Measurements from ENCODE around the gene LMBRD1.
"Not testable (repeated sequence)": the region's sequence is repeated elsewhere in the genome, so short reads cannot be mapped to it uniquely, and the experiment has no call there.

The LMBRD1 gene

GRCh38 chr6:69798796-69799195 is 2.0 kb upstream of the LMBRD1 start:
- H3K4me3 ChIP-seq (ENCODE audit: low read depth, low read length): not testable (repeated sequence)

- peak overlapping the region; percentile 89 for H3K4me3 ChIP-seq (ENCODE audit: low read depth, low read length)
Measured at GRCh38 chr6:69796073-69796641, 653 bp downstream of the LMBRD1 start.

GRCh38 chr6:69795469-69796072 is 1.2 kb downstream of the LMBRD1 start:
- peak overlapping the region; percentile 89 for H3K4me3 ChIP-seq (ENCODE audit: low read depth, low read length)

- no peak overlapping the region for H3K4me3 ChIP-seq (ENCODE audit: low read depth, low read length)
Measured at GRCh38 chr6:69792292-69792691, 4.5 kb downstream of the LMBRD1 start.

GRCh38 chr6:69791065-69791471 is 5.7 kb downstream of the LMBRD1 start:
- H3K4me3 ChIP-seq (ENCODE audit: low read depth, low read length): no peak overlapping the region

- no peak overlapping the region for H3K4me3 ChIP-seq (ENCODE audit: low read depth, low read length)
Measured at GRCh38 chr6:69790629-69791028, 6.2 kb downstream of the LMBRD1 start.

- H3K4me3 ChIP-seq (ENCODE audit: low read depth, low read length): no peak overlapping the region
Measured at GRCh38 chr6:69789578-69789977, 7.2 kb downstream of the LMBRD1 start.

- H3K4me3 ChIP-seq (ENCODE audit: low read depth, low read length): not testable (repeated sequence)
Measured at GRCh38 chr6:69787436-69787835, 9.4 kb downstream of the LMBRD1 start.

GRCh38 chr6:69785697-69786096 is 11.1 kb downstream of the LMBRD1 start:
- no peak overlapping the region for H3K4me3 ChIP-seq (ENCODE audit: low read depth, low read length)

GRCh38 chr6:69784595-69785377 is 12.0 kb downstream of the LMBRD1 start:
- H3K4me3 ChIP-seq (ENCODE audit: low read depth, low read length): no peak overlapping the region

- no peak overlapping the region for H3K4me3 ChIP-seq (ENCODE audit: low read depth, low read length)
Measured at GRCh38 chr6:69783108-69783507, 13.7 kb downstream of the LMBRD1 start.

- no peak overlapping the region for H3K4me3 ChIP-seq (ENCODE audit: low read depth, low read length)
Measured at GRCh38 chr6:69780585-69781178, 16.1 kb downstream of the LMBRD1 start.

- H3K4me3 ChIP-seq (ENCODE audit: low read depth, low read length): no peak overlapping the region
Measured at GRCh38 chr6:69775941-69776340, 20.9 kb downstream of the LMBRD1 start.

- no peak overlapping the region for H3K4me3 ChIP-seq (ENCODE audit: low read depth, low read length)
Measured at GRCh38 chr6:69775585-69775849, 21.3 kb downstream of the LMBRD1 start.

GRCh38 chr6:69774740-69775584 is 21.8 kb downstream of the LMBRD1 start:
- H3K4me3 ChIP-seq (ENCODE audit: low read depth, low read length): no peak overlapping the region

GRCh38 chr6:69771158-69771906 is 25.5 kb downstream of the LMBRD1 start:
- no peak overlapping the region for H3K4me3 ChIP-seq (ENCODE audit: low read depth, low read length)

GRCh38 chr6:69768664-69769063 is 28.1 kb downstream of the LMBRD1 start:
- no peak overlapping the region for H3K4me3 ChIP-seq (ENCODE audit: low read depth, low read length)

GRCh38 chr6:69763763-69764162 is 33.0 kb downstream of the LMBRD1 start:
- no peak overlapping the region for H3K4me3 ChIP-seq (ENCODE audit: low read depth, low read length)

GRCh38 chr6:69761853-69762252 is 35.0 kb downstream of the LMBRD1 start:
- no peak overlapping the region for H3K4me3 ChIP-seq (ENCODE audit: low read depth, low read length)

GRCh38 chr6:69758214-69758613 is 38.6 kb downstream of the LMBRD1 start:
- no peak overlapping the region for H3K4me3 ChIP-seq (ENCODE audit: low read depth, low read length)
